8988T (cell line): ENCODE data around the gene PRSS22.

ENCODE experiments used
- DNase-seq: peaks from one replicate; pipeline ENCODE4 v3.0.0; 2011

PRSS22 gene

GRCh38 chr16:2827831-2828520 is 30.0 kb downstream of the PRSS22 start:
- no peak for DNase-seq

GRCh38 chr16:2827374-2827791 is 30.6 kb downstream of the PRSS22 start:
- no peak for DNase-seq

GRCh38 chr16:2826591-2827373 is 31.2 kb downstream of the PRSS22 start:
- DNase-seq: no peak

- DNase-seq: no peak
These were observed 32.1 kb downstream of the PRSS22 start for GRCh38 chr16:2825906-2826305.

GRCh38 chr16:2825049-2825742 is 32.8 kb downstream of the PRSS22 start:
- no peak for DNase-seq

GRCh38 chr16:2824626-2825025 is 33.3 kb downstream of the PRSS22 start:
- no peak for DNase-seq

GRCh38 chr16:2822496-2822895 is 35.5 kb downstream of the PRSS22 start:
- no peak for DNase-seq

GRCh38 chr16:2822158-2822495 is 35.8 kb downstream of the PRSS22 start:
- DNase-seq: no peak

- DNase-seq: no peak
These were observed 36.3 kb downstream of the PRSS22 start for GRCh38 chr16:2821487-2822157.

GRCh38 chr16:2820836-2821486 is 37.0 kb downstream of the PRSS22 start:
- no peak for DNase-seq

- DNase-seq: no peak
These were observed 37.8 kb downstream of the PRSS22 start for GRCh38 chr16:2819939-2820835.

- no peak for DNase-seq
These were observed 38.6 kb downstream of the PRSS22 start for GRCh38 chr16:2819179-2819938.

GRCh38 chr16:2818272-2818876 is 39.6 kb downstream of the PRSS22 start:
- no peak for DNase-seq

GRCh38 chr16:2817340-2818271 is 40.4 kb downstream of the PRSS22 start:
- DNase-seq: no peak

- DNase-seq: no peak
These were observed 41.1 kb downstream of the PRSS22 start, which contains the start of gene PRSS21 for GRCh38 chr16:2816751-2817339. Gene PRSS21, plus strand, starts transcription at chr16:2817237. Its CDS starts 32 bp downstream, at chr16:2817269.

- no peak for DNase-seq
These were observed 42.6 kb downstream of the PRSS22 start for GRCh38 chr16:2815299-2815771.

- no peak for DNase-seq
These were observed 43.2 kb downstream of the PRSS22 start for GRCh38 chr16:2814551-2815298.

GRCh38 chr16:2813771-2814221 is 44.2 kb downstream of the PRSS22 start:
- DNase-seq: no peak
